ENCODE measurements around the gene TM2D3. TPM values are rescaled to one million over a fixed set of nuclear protein-coding genes. Genes with fewer than 3 reads are reported as not detected.

TM2D3 gene
- total RNA-seq, 1 donor from 2014 or later, result 51.2 TPM

GRCh38 chr15:101651554-101652097 is 555 bp downstream of the TM2D3 start:
- Mint-ChIP-seq H3K36me3 (peaks cover 6% of the 10 kb centered on the region), H3K27ac (peak overlapping the region; percentile 92), H3K27me3 (ENCODE audit: low read depth) (no peaks in the 10 kb centered on the region), H3K9me3 (no peaks in the 10 kb centered on the region), H3K4me3 (peak overlapping the region; percentile 86), H3K4me1 (peaks cover 12% of the 10 kb centered on the region)
- TF ChIP-seq CTCF (IDR thresholded peaks at IDR 0.05; ENCODE audit: unreplicated experiment), result no peak
- DNase-seq (ENCODE audit: low spot score in 2 of 2, unreplicated experiment in 2 of 2), result no peak

GRCh38 chr15:101650145-101650544 is 2.0 kb downstream of the TM2D3 start:
- H3K27ac Mint-ChIP-seq, result no peak overlapping the region
- no peak for DNase-seq (ENCODE audit: low spot score in 2 of 2, unreplicated experiment in 2 of 2)
- H3K27me3 Mint-ChIP-seq (ENCODE audit: low read depth), result no peaks in the 10 kb centered on the region
- H3K4me1 Mint-ChIP-seq, result peaks cover 12% of the 10 kb centered on the region
- no peaks in the 10 kb centered on the region for H3K9me3 Mint-ChIP-seq
- H3K4me3 Mint-ChIP-seq, result no peak overlapping the region
- peaks cover 14% of the 10 kb centered on the region for H3K36me3 Mint-ChIP-seq
- TF ChIP-seq CTCF (IDR thresholded peaks at IDR 0.05; ENCODE audit: unreplicated experiment), result no peak

DNA sequence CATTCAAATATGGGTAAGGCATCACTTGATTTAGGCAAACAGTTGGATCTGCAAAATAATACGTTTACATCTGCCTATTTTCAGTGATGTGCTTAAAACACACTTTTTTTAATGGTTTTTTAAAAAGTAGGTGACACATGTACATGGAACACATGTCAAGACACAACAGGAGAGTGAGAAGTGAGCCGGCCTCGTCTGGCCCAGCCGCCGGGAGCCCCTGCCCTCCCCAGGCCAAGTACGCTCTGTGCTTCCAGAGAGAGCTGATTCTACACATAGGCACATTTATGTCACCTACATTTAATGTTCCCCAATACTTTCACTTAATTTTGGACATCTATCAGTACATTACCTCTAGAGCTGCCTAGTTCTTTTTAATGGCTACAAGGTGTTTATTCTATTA is 3.8 kb downstream of the TM2D3 start:
- no peak for TF ChIP-seq CTCF (IDR thresholded peaks at IDR 0.05; ENCODE audit: unreplicated experiment)
- Mint-ChIP-seq H3K9me3 (no peaks in the 10 kb centered on the region), H3K27me3 (ENCODE audit: low read depth) (no peaks in the 10 kb centered on the region), H3K27ac (no peak overlapping the region), H3K4me3 (no peak overlapping the region), H3K4me1 (peaks cover 10% of the 10 kb centered on the region), H3K36me3 (peaks cover 24% of the 10 kb centered on the region)
- no peak for DNase-seq (ENCODE audit: low spot score in 2 of 2, unreplicated experiment in 2 of 2)

- Mint-ChIP-seq H3K4me1 (peaks cover 10% of the 10 kb centered on the region), H3K27ac (peak overlapping the region; percentile 34), H3K4me3 (no peak overlapping the region), H3K36me3 (peaks cover 27% of the 10 kb centered on the region), H3K9me3 (no peaks in the 10 kb centered on the region), H3K27me3 (ENCODE audit: low read depth) (no peaks in the 10 kb centered on the region)
- DNase-seq (ENCODE audit: low spot score in 2 of 2, unreplicated experiment in 2 of 2), result no peak
- no peak for TF ChIP-seq CTCF (IDR thresholded peaks at IDR 0.05; ENCODE audit: unreplicated experiment)
Measured at GRCh38 chr15:101647251-101647650, 4.9 kb downstream of the TM2D3 start.

GRCh38 chr15:101646672-101647071 is 5.5 kb downstream of the TM2D3 start:
- no peak overlapping the region for H3K27ac Mint-ChIP-seq
- no peaks in the 10 kb centered on the region for H3K27me3 Mint-ChIP-seq (ENCODE audit: low read depth)
- H3K4me3 Mint-ChIP-seq, result no peak overlapping the region
- no peak for DNase-seq (ENCODE audit: low spot score in 2 of 2, unreplicated experiment in 2 of 2)
- H3K4me1 Mint-ChIP-seq, result peaks cover 10% of the 10 kb centered on the region
- TF ChIP-seq CTCF (IDR thresholded peaks at IDR 0.05; ENCODE audit: unreplicated experiment), result no peak
- peaks cover 29% of the 10 kb centered on the region for H3K36me3 Mint-ChIP-seq
- H3K9me3 Mint-ChIP-seq, result no peaks in the 10 kb centered on the region

GRCh38 chr15:101642361-101642760 is 9.8 kb downstream of the TM2D3 start:
- no peak for TF ChIP-seq CTCF (IDR thresholded peaks at IDR 0.05; ENCODE audit: unreplicated experiment)
- H3K27ac Mint-ChIP-seq, result no peak overlapping the region
- no peaks in the 10 kb centered on the region for H3K9me3 Mint-ChIP-seq
- H3K27me3 Mint-ChIP-seq (ENCODE audit: low read depth), result no peaks in the 10 kb centered on the region
- no peaks in the 10 kb centered on the region for H3K4me1 Mint-ChIP-seq
- H3K4me3 Mint-ChIP-seq, result no peak overlapping the region
- peaks cover 39% of the 10 kb centered on the region for H3K36me3 Mint-ChIP-seq
- DNase-seq (ENCODE audit: low spot score in 2 of 2, unreplicated experiment in 2 of 2), result no peak
